ENCODE measurements around the gene USP17L18. TPM values are rescaled to one million over a fixed set of nuclear protein-coding genes. Genes with fewer than 3 reads are reported as not detected.
A peak's percentile ranks its signal among the peaks of the same experiment; 100 is the strongest.
"Not testable (repeated sequence)": the region's sequence is repeated elsewhere in the genome, so short reads cannot be mapped to it uniquely, and the experiment has no call there.

USP17L18 gene, protein sequence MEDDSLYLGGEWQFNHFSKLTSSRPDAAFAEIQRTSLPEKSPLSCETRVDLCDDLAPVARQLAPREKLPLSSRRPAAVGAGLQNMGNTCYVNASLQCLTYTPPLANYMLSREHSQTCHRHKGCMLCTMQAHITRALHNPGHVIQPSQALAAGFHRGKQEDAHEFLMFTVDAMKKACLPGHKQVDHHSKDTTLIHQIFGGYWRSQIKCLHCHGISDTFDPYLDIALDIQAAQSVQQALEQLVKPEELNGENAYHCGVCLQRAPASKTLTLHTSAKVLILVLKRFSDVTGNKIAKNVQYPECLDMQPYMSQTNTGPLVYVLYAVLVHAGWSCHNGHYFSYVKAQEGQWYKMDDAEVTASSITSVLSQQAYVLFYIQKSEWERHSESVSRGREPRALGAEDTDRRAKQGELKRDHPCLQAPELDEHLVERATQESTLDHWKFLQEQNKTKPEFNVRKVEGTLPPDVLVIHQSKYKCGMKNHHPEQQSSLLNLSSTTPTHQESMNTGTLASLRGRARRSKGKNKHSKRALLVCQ
- total RNA-seq = not detected

DNA sequence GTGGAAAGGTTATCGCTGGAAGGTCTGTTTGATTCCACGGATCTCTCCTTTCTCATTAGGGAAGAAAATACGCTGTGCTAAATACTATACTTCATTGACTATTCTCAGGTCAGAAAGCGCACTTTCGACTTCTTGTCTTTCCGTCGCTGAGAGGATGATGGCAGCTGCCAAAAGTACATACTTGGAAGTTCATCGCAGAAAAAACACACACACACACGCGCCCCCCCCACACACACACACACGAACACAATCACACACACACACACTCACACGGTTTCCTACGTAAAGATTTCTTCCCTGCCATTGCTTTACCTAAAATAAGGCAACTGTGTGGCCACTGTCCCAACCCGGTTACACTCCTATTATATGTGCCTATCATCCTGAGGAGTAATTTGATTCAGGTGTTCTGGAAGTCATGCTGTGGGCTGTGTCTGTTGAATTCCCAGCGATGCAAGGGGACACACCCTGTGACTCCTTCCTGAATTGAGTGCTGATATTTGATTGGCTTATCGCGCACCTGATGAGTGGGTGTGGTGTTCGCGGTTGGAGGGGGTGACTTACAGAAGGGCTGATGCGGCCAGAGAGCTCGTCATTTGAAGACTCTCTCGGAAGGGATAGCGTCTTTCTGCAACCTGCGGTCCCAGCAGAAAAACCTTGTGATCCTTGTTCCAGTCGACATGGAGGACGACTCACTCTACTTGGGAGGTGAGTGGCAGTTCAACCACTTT is at the start of gene USP17L18:
USP17L18 (plus strand) TSS at position 678 of the 728 bp plus-strand sequence; CDS start at position 678, 0 bp downstream.
- DNase-seq = peak; percentile 0
- H3K4me3 Mint-ChIP-seq; ATAC-seq; H3K36me3 Mint-ChIP-seq (ENCODE audit: low read depth); POLR2A ChIA-PET; H3K4me1 Mint-ChIP-seq; H3K27me3 Mint-ChIP-seq; CTCF ChIA-PET; H3K27ac Mint-ChIP-seq; intact Hi-C loops (cut with DNase I, micrococcal nuclease); H3K9me3 Mint-ChIP-seq (ENCODE audit: low read depth): not testable (repeated sequence)

DNA sequence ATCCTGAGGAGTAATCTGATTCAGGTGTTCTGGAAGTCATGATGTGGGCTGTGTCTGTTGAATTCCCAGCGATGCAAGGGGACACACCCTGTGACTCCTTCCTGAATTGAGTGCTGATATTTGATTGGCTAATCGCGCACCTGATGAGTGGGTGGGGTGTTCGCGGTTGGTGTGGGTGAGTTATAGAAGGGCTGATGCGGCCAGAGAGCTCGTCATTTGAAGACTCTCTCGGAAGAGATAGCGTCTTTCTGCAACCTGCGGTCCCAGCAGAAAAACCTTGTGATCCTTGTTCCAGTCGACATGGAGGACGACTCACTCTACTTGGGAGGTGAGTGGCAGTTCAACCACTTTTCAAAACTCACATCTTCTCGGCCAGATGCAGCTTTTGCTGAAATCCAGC is 38.1 kb upstream of the USP17L18 start, which contains the start of gene USP17L10:
USP17L10 (plus strand) TSS at position 301 of the 400 bp plus-strand sequence; CDS start at position 301, 0 bp downstream.
- H3K27me3 Mint-ChIP-seq; POLR2A ChIA-PET; H3K36me3 Mint-ChIP-seq (ENCODE audit: low read depth); CTCF ChIA-PET; H3K4me1 Mint-ChIP-seq; H3K4me3 Mint-ChIP-seq; H3K27ac Mint-ChIP-seq; intact Hi-C loops (cut with DNase I, micrococcal nuclease); DNase-seq; H3K9me3 Mint-ChIP-seq (ENCODE audit: low read depth); ATAC-seq: not testable (repeated sequence)

DNA sequence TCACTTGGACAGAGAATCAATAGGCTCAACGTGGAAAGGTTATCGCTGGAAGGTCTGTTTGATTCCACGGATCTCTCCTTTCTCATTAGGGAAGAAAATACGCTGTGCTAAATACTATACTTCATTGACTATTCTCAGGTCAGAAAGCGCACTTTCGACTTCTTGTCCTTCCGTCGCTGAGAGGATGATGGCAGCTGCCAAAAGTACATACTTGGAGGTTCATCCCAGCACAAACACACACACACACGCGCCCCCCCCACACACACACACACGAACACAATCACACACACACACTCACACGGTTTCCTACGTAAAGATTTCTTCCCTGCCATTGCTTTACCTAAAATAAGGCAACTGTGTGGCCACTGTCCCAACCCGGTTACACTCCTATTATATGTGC is 33.7 kb upstream of the USP17L18 start:
- peak; percentile 2 for DNase-seq
- H3K27me3 Mint-ChIP-seq; H3K9me3 Mint-ChIP-seq (ENCODE audit: low read depth); ATAC-seq; POLR2A ChIA-PET; H3K36me3 Mint-ChIP-seq (ENCODE audit: low read depth); intact Hi-C loops (cut with DNase I, micrococcal nuclease); CTCF ChIA-PET; H3K27ac Mint-ChIP-seq; H3K4me1 Mint-ChIP-seq; H3K4me3 Mint-ChIP-seq: not testable (repeated sequence)

DNA sequence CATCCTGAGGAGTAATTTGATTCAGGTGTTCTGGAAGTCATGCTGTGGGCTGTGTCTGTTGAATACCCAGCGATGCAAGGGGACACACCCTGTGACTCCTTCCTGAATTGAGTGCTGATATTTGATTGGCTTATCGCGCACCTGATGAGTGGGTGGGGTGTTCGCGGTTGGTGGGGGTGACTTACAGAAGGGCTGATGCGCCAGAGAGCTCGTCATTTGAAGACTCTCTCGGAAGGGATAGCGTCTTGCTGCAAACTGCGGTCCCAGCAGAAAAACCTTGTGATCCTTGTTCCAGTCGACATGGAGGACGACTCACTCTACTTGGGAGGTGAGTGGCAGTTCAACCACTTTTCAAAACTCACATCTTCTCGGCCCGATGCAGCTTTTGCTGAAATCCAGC is 33.3 kb upstream of the USP17L18 start, which contains the start of gene USP17L11:
USP17L11 (plus strand) TSS at position 301 of the 400 bp plus-strand sequence; CDS start at position 301, 0 bp downstream.
- ATAC-seq; H3K9me3 Mint-ChIP-seq (ENCODE audit: low read depth); intact Hi-C loops (cut with DNase I, micrococcal nuclease); DNase-seq; POLR2A ChIA-PET; H3K27ac Mint-ChIP-seq; H3K27me3 Mint-ChIP-seq; H3K4me1 Mint-ChIP-seq; H3K36me3 Mint-ChIP-seq (ENCODE audit: low read depth); H3K4me3 Mint-ChIP-seq; CTCF ChIA-PET: not testable (repeated sequence)

DNA sequence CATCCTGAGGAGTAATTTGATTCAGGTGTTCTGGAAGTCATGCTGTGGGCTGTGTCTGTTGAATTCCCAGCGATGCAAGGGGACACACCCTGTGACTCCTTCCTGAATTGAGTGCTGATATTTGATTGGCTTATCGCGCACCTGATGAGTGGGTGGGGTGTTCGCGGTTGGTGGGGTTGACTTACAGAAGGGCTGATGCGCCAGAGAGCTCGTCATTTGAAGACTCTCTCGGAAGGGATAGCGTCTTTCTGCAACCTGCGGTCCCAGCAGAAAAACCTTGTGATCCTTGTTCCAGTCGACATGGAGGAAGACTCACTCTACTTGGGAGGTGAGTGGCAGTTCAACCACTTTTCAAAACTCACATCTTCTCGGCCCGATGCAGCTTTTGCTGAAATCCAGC is 28.6 kb upstream of the USP17L18 start, which contains the start of gene USP17L12:
USP17L12 (plus strand) TSS at position 301 of the 400 bp plus-strand sequence; CDS start at position 301, 0 bp downstream.
- H3K27me3 Mint-ChIP-seq; intact Hi-C loops (cut with DNase I, micrococcal nuclease); H3K4me1 Mint-ChIP-seq; H3K4me3 Mint-ChIP-seq; H3K9me3 Mint-ChIP-seq (ENCODE audit: low read depth); POLR2A ChIA-PET; H3K36me3 Mint-ChIP-seq (ENCODE audit: low read depth); DNase-seq; H3K27ac Mint-ChIP-seq; CTCF ChIA-PET; ATAC-seq: not testable (repeated sequence)

DNA sequence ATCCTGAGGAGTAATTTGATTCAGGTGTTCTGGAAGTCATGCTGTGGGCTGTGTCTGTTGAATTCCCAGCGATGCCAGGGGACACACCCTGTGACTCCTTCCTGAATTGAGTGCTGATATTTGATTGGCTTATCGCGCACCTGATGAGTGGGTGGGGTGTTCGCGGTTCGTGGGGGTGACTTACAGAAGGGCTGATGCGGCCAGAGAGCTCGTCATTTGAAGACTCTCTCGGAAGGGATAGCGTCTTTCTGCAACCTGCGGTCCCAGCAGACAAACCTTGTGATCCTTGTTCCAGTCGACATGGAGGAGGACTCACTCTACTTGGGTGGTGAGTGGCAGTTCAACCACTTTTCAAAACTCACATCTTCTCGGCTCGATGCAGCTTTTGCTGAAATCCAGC is 23.8 kb upstream of the USP17L18 start, which contains the start of gene USP17L13:
USP17L13 (plus strand) TSS at position 301 of the 400 bp plus-strand sequence; CDS start at position 301, 0 bp downstream.
- H3K4me3 Mint-ChIP-seq; ATAC-seq; H3K36me3 Mint-ChIP-seq (ENCODE audit: low read depth); intact Hi-C loops (cut with DNase I, micrococcal nuclease); H3K4me1 Mint-ChIP-seq; H3K9me3 Mint-ChIP-seq (ENCODE audit: low read depth); POLR2A ChIA-PET; DNase-seq; CTCF ChIA-PET; H3K27me3 Mint-ChIP-seq; H3K27ac Mint-ChIP-seq: not testable (repeated sequence)

DNA sequence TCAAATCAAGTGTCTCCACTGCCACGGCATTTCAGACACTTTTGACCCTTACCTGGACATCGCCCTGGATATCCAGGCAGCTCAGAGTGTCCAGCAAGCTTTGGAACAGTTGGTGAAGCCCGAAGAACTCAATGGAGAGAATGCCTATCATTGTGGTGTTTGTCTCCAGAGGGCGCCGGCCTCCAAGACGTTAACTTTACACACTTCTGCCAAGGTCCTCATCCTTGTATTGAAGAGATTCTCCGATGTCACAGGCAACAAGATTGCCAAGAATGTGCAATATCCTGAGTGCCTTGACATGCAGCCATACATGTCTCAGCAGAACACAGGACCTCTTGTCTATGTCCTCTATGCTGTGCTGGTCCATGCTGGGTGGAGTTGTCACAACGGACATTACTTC is 18.2 kb upstream of the USP17L18 start:
- H3K36me3 Mint-ChIP-seq (ENCODE audit: low read depth); H3K4me3 Mint-ChIP-seq; H3K9me3 Mint-ChIP-seq (ENCODE audit: low read depth); ATAC-seq; H3K27ac Mint-ChIP-seq; CTCF ChIA-PET; intact Hi-C loops (cut with DNase I, micrococcal nuclease); POLR2A ChIA-PET; H3K4me1 Mint-ChIP-seq; H3K27me3 Mint-ChIP-seq: not testable (repeated sequence)
- DNase-seq = peak; percentile 0

DNA sequence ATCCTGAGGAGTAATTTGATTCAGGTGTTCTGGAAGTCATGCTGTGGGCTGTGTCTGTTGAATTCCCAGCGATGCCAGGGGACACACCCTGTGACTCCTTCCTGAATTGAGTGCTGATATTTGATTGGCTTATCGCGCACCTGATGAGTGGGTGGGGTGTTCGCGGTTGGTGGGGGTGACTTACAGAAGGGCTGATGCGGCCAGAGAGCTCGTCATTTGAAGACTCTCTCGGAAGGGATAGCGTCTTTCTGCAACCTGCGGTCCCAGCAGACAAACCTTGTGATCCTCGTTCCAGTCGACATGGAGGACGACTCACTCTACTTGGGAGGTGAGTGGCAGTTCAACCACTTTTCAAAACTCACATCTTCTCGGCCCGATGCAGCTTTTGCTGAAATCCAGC is 14.3 kb upstream of the USP17L18 start, which contains the start of gene USP17L15:
USP17L15 (plus strand) TSS at position 301 of the 400 bp plus-strand sequence; CDS start at position 301, 0 bp downstream.
- POLR2A ChIA-PET; H3K9me3 Mint-ChIP-seq (ENCODE audit: low read depth); H3K4me1 Mint-ChIP-seq; intact Hi-C loops (cut with DNase I, micrococcal nuclease); DNase-seq; ATAC-seq; CTCF ChIA-PET; H3K36me3 Mint-ChIP-seq (ENCODE audit: low read depth); H3K27ac Mint-ChIP-seq; H3K27me3 Mint-ChIP-seq; H3K4me3 Mint-ChIP-seq: not testable (repeated sequence)

DNA sequence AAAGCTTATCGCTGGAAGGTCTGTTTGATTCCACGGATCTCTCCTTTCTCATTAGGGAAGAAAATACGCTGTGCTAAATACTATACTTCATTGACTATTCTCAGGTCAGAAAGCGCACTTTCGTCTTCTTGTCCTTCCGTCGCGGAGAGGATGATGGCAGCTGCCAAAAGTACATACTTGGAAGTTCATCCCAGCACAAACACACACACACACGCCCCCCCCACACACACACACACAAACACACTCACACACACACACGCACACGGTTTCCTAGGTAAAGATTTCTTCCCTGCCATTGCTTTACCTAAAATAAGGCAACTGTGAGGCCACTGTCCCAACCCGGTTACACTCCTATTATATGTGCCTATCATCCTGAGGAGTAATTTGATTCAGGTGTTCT is 10.0 kb upstream of the USP17L18 start:
- H3K36me3 Mint-ChIP-seq (ENCODE audit: low read depth); H3K27me3 Mint-ChIP-seq; intact Hi-C loops (cut with DNase I, micrococcal nuclease); H3K9me3 Mint-ChIP-seq (ENCODE audit: low read depth); H3K4me3 Mint-ChIP-seq; CTCF ChIA-PET; H3K4me1 Mint-ChIP-seq; ATAC-seq; H3K27ac Mint-ChIP-seq; POLR2A ChIA-PET: not testable (repeated sequence)
- DNase-seq = peak; percentile 6

DNA sequence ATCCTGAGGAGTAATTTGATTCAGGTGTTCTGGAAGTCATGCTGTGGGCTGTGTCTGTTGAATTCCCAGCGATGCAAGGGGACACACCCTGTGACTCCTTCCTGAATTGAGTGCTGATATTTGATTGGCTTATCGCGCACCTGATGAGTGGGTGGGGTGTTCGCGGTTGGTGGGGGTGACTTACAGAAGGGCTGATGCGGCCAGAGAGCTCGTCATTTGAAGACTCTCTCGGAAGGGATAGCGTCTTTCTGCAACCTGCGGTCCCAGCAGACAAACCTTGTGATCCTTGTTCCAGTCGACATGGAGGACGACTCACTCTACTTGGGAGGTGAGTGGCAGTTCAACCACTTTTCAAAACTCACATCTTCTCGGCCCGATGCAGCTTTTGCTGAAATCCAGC is 4.9 kb upstream of the USP17L18 start, which contains the start of gene USP17L17:
USP17L17 (plus strand) TSS at position 301 of the 400 bp plus-strand sequence; CDS start at position 301, 0 bp downstream.
- intact Hi-C loops (cut with DNase I, micrococcal nuclease); H3K36me3 Mint-ChIP-seq (ENCODE audit: low read depth); CTCF ChIA-PET; H3K27ac Mint-ChIP-seq; H3K4me1 Mint-ChIP-seq; H3K27me3 Mint-ChIP-seq; ATAC-seq; H3K9me3 Mint-ChIP-seq (ENCODE audit: low read depth); DNase-seq; H3K4me3 Mint-ChIP-seq; POLR2A ChIA-PET: not testable (repeated sequence)

DNA sequence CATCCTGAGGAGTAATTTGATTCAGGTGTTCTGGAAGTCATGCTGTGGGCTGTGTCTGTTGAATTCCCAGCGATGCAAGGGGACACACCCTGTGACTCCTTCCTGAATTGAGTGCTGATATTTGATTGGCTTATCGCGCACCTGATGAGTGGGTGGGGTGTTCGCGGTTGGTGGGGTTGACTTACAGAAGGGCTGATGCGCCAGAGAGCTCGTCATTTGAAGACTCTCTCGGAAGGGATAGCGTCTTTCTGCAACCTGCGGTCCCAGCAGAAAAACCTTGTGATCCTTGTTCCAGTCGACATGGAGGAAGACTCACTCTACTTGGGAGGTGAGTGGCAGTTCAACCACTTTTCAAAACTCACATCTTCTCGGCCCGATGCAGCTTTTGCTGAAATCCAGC is 4.6 kb downstream of the USP17L18 start, which contains the start of gene USP17L19:
USP17L19 (plus strand) TSS at position 301 of the 400 bp plus-strand sequence; CDS start at position 301, 0 bp downstream.
- DNase-seq; ATAC-seq; H3K36me3 Mint-ChIP-seq (ENCODE audit: low read depth); H3K4me3 Mint-ChIP-seq; H3K27me3 Mint-ChIP-seq; CTCF ChIA-PET; H3K4me1 Mint-ChIP-seq; intact Hi-C loops (cut with DNase I, micrococcal nuclease); H3K27ac Mint-ChIP-seq; H3K9me3 Mint-ChIP-seq (ENCODE audit: low read depth); POLR2A ChIA-PET: not testable (repeated sequence)

All from activated CD4-positive, alpha-beta T cell treated with anti-CD3 and anti-CD28 coated beads for 36 hours (primary cell).